Coronary artery (tissue), 2 donors: ENCODE measurements around the gene PITPNM1.

Experiments used
- DNase-seq: peaks from one replicate; pipeline ENCODE4 v3.0.0-alpha.2; 2017; ENCODE audit warnings: low spot score
- H3K27ac ChIP-seq, 2 donors: fragments of 200-600 bp; sonication (generic); one replicate each; pipeline ENCODE4 v1.5.1; 2016 to 2019
- H3K4me3 ChIP-seq: fragments of 200-600 bp; sonication (generic); 2 replicates; pipeline ENCODE4 v1.5.1; 2016; ENCODE audit warnings: mild to moderate bottlenecking, moderate library complexity
- CTCF ChIP-seq: fragments of 200-600 bp; sonication (generic); IDR thresholded peaks from one replicate; pipeline ENCODE4 v1.5.1; 2019; ENCODE audit warnings: antibody characterized with exemption

The PITPNM1 gene

GRCh38 chr11:67498544-67498972 lies 6.6 kb downstream of the PITPNM1 start:
- TF ChIP-seq CTCF: no peak
- H3K27ac ChIP-seq: no peak overlapping the region
- DNase-seq: no peak

GRCh38 chr11:67497656-67498291 lies 7.4 kb downstream of the PITPNM1 start:
- no peak overlapping the region for H3K4me3 ChIP-seq
- H3K27ac ChIP-seq: no peak overlapping the region
- DNase-seq: no peak
- no peak for TF ChIP-seq CTCF

More at GRCh38 chr11:67498544-67498972, 6.6 kb downstream of the PITPNM1 start:
- H3K4me3 ChIP-seq: no peak overlapping the region

- DNase-seq: no peak
- TF ChIP-seq CTCF: no peak
- no peak overlapping the region for H3K27ac ChIP-seq
- no peak overlapping the region for H3K4me3 ChIP-seq
These were observed 9.1 kb downstream of the PITPNM1 start for GRCh38 chr11:67496113-67496512.

- DNase-seq: no peak
- Histone ChIP-seq H3K27ac (no peak overlapping the region), H3K4me3 (no peak overlapping the region)
- no peak for TF ChIP-seq CTCF
These were observed 9.7 kb downstream of the PITPNM1 start for GRCh38 chr11:67495234-67496005.

- H3K27ac ChIP-seq: no peak overlapping the region
- no peak for DNase-seq
- no peak for TF ChIP-seq CTCF
These were observed 10.6 kb downstream of the PITPNM1 start for GRCh38 chr11:67494371-67495233.

GRCh38 chr11:67493548-67494370 lies 11.4 kb downstream of the PITPNM1 start:
- DNase-seq: no peak
- no peak overlapping the region for H3K4me3 ChIP-seq
- TF ChIP-seq CTCF: no peak

More at GRCh38 chr11:67494371-67495233, 10.6 kb downstream of the PITPNM1 start:
- H3K4me3 ChIP-seq: no peak overlapping the region

More at GRCh38 chr11:67493548-67494370, 11.4 kb downstream of the PITPNM1 start:
- no peak overlapping the region for H3K27ac ChIP-seq
